SK-N-MC (cell line): Measurements from ENCODE around the gene ANK2.

Experiments used
- EZH2 ChIP-seq: fragments of 200-600 bp; sonication (generic); IDR thresholded peaks from one replicate; pipeline ENCODE4 v1.6.1; 2017; ENCODE audit warnings: antibody characterized with exemption
- POLR2AphosphoS5 ChIP-seq: IDR thresholded peaks from 2 replicates; pipeline ENCODE4 v1.6.1; 2012; ENCODE audit warnings: mild to moderate bottlenecking, low read depth, low read length, borderline replicate concordance

DNA sequence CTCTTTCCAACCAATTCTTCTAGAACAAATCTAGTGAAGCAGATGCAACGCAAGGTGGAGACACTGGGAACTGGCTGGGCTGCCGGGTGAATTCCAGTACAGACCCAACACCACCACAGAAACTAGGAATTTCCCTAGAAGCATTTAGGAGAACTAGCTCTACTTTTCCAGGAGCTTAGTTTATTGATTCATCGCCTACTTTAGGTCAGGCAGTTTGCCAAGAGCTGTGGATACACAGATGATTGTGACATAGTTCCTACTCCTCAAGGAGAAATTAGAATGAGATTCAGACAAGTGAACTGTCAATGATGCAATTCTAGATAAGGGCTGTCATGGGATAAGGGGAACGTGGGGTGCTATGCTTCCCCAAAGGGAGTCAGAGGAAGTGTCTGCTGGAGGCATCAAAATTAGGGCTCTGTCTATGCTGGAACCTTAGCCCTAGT lies 362.1 kb downstream of the ANK2 start:
- TF ChIP-seq POLR2AphosphoS5 = no peak
- TF ChIP-seq EZH2 = no peak
